ENCODE data around the gene PGK1.

GRCh38 chrX:78098108-78098507 is 5.9 kb upstream of the PGK1 start:
- no peak for TF ChIP-seq EZH2 (IDR thresholded peaks at IDR 0.05)
- no peak for TF ChIP-seq POLR2AphosphoS5 (IDR thresholded peaks at IDR 0.05; ENCODE audit: borderline replicate concordance, low read depth, low read length)
- TF ChIP-seq FOXP2 (optimal IDR thresholded peaks at IDR 0.05; ENCODE audit: control extremely low read depth, extremely low read length, insufficient read depth): no peak

Data from SK-N-MC (cell line).